H1 (cell line): ENCODE data around the gene DUOXA1.

ENCODE experiments used
- ASH2L ChIP-seq: fragments of 200-600, 300-600 bp; sonication (generic); IDR thresholded peaks from one replicate; pipeline ENCODE4 v1.7.1; 2017; ENCODE audit warnings: low read length
- CTCF ChIP-seq, 3 experiments: IDR thresholded peaks; 1 replicate in 2 of 3; 2 replicates in 1 of 3; pipeline versions ENCODE4 v1.5.1 to v1.6.1; 2011; ENCODE audit warnings: low read length in 3 of 3, mild to moderate bottlenecking in 3 of 3, inconsistent platforms in 2 of 3, low read depth in 1 of 3, moderate library complexity in 1 of 3; ENCODE audit not compliant: insufficient read depth in 1 of 3; ENCODE audit errors: control extremely low read depth in 1 of 3
- KDM5A ChIP-seq: fragments of 200-600 bp; IDR thresholded peaks from 2 replicates; pipeline ENCODE4 v1.7.1; 2012; ENCODE audit warnings: mild to moderate bottlenecking, low read length, inconsistent platforms, mixed read lengths
- POLR2AphosphoS5 ChIP-seq: IDR thresholded peaks from 2 replicates; pipeline ENCODE4 v1.6.1; 2011; ENCODE audit warnings: low read depth, low read length
- RAD21 ChIP-seq, 2 experiments: IDR thresholded peaks in 1 of 2; conservative IDR thresholded peaks in 1 of 2; 2 replicates each; pipeline ENCODE4 v1.6.1; 2011; ENCODE audit warnings: low read depth in 2 of 2, low read length in 2 of 2, improper control_type of control experiment in 1 of 2, inconsistent platforms in 1 of 2, mild to moderate bottlenecking in 1 of 2, moderate library complexity in 1 of 2
- SP2 ChIP-seq: IDR thresholded peaks from 2 replicates; pipeline ENCODE4 v1.6.1; 2012; ENCODE audit warnings: mild to moderate bottlenecking, low read length, inconsistent platforms
- ZNF274 ChIP-seq: IDR thresholded peaks from 2 replicates; pipeline ENCODE4 v1.7.0; 2012; ENCODE audit warnings: low read length, borderline replicate concordance; ENCODE audit errors: extremely low read depth

GRCh38 chr15:45105586-45105985, 24.1 kb downstream of the DUOXA1 start:
- TF ChIP-seq RAD21 (IDR thresholded peaks at IDR 0.05 in 1 of 2, conservative IDR thresholded peaks at IDR 0.05 in 1 of 2; ENCODE audit: low read depth in 2 of 2, low read length in 2 of 2) (no peak), CTCF (IDR thresholded peaks at IDR 0.05; ENCODE audit: control extremely low read depth in 1 of 3, insufficient read depth in 1 of 3, low read depth in 1 of 3, low read length in 3 of 3) (no peak), POLR2AphosphoS5 (no peak), SP2 (no peak), ZNF274 (no peak), KDM5A (no peak), ASH2L (no peak)
